IMR-90 (cell line): Measurements from ENCODE around the gene FOXP1. TPM values are rescaled to one million over a fixed set of nuclear protein-coding genes. Genes with fewer than 3 reads are reported as not detected.

Source experiments
- ATAC-seq: fragments of 200-7000 bp; cut with Tn5 transposase; 2 replicates; pipeline ENCODE4 v1.9.1; 2020; ENCODE audit warnings: low read depth, mild to moderate bottlenecking, moderate library complexity
- BruUV-seq: library from RNA; stranded (reverse); fragments of 400-500 nt; replicated peaks from 2 replicates; lab custom pipeline; 2021; lab: Mats Ljungman, UMichigan
- CTCF ChIA-PET: fragments of 300-600 bp; formaldehyde crosslinking; extraction: SDS; loops from one replicate; lab custom pipeline; 2021; ENCODE audit warnings: antibody characterized with exemption; lab: Yijun Ruan, JAX
- POLR2A ChIA-PET: fragments of 300-600 bp; sonication (Branson Sonifier 250); formaldehyde crosslinking; loops from one replicate; lab custom pipeline; 2022; ENCODE audit warnings: antibody characterized with exemption; ENCODE audit not compliant: unreplicated experiment; lab: Charles Lee
- DNase-seq: peaks from one replicate; pipeline ENCODE4 v3.0.0; 2013
- H2AFZ ChIP-seq: replicated peaks from 2 replicates; pipeline ENCODE3; 2013; ENCODE audit warnings: low read length, mild to moderate bottlenecking; ENCODE audit not compliant: poor library complexity
- H2AK5ac ChIP-seq: 2 replicates; pipeline ENCODE4 v1.6.1; 2013; ENCODE audit warnings: low read depth, low read length, inconsistent platforms
- H2AK9ac ChIP-seq: replicated peaks from 2 replicates; pipeline ENCODE3; 2013; ENCODE audit warnings: mild to moderate bottlenecking, low read depth, low read length, moderate library complexity; ENCODE audit not compliant: poor library complexity
- H2BK120ac ChIP-seq: 2 replicates; pipeline ENCODE4 v1.6.1; 2013; ENCODE audit warnings: low read depth, low read length, inconsistent platforms
- H2BK15ac ChIP-seq: 3 replicates; pipeline ENCODE4 v1.6.1; 2013; ENCODE audit warnings: low read depth, low read length, inconsistent platforms
- H2BK20ac ChIP-seq: 2 replicates; pipeline ENCODE4 v1.6.1; 2013; ENCODE audit warnings: low read depth, mild to moderate bottlenecking, inconsistent platforms, low read length, moderate library complexity
- H2BK5ac ChIP-seq: 2 replicates; pipeline ENCODE4 v1.6.1; 2013; ENCODE audit warnings: mild to moderate bottlenecking, low read depth, low read length, inconsistent platforms; ENCODE audit not compliant: poor library complexity, severe bottlenecking
- H3K14ac ChIP-seq: replicated peaks from 2 replicates; pipeline ENCODE4 v1.6.1; 2013; ENCODE audit warnings: low read depth, low read length, inconsistent platforms
- H3K18ac ChIP-seq: 2 replicates; pipeline ENCODE4 v1.6.1; 2013; ENCODE audit warnings: low read depth, low read length, control low read depth
- H3K23ac ChIP-seq: 2 replicates; pipeline ENCODE4 v1.6.1; 2013; ENCODE audit warnings: low read depth, low read length, inconsistent platforms
- H3K27ac ChIP-seq: 2 replicates; pipeline ENCODE4 v1.5.1; 2013; ENCODE audit warnings: mild to moderate bottlenecking, control low read depth, low read length; ENCODE audit not compliant: insufficient read depth
- H3K27me3 ChIP-seq: 2 replicates; pipeline ENCODE4 v1.6.1; 2013; ENCODE audit warnings: low read length; ENCODE audit not compliant: control insufficient read depth, insufficient read depth
- H3K36me3 ChIP-seq: 2 replicates; pipeline ENCODE4 v1.6.1; 2013; ENCODE audit warnings: low read length, mixed read lengths; ENCODE audit not compliant: control insufficient read depth, insufficient read depth
- H3K4ac ChIP-seq: 2 replicates; pipeline ENCODE4 v1.6.1; 2013; ENCODE audit warnings: low read depth, low read length, inconsistent platforms
- H3K4me1 ChIP-seq: 2 replicates; pipeline ENCODE4 v1.6.1; 2013; ENCODE audit warnings: low read length, mixed read lengths; ENCODE audit not compliant: control insufficient read depth, insufficient read depth
- H3K4me2 ChIP-seq: 2 replicates; pipeline ENCODE4 v1.6.1; 2013; ENCODE audit warnings: low read depth, mild to moderate bottlenecking, control low read depth, low read length, moderate library complexity
- H3K4me3 ChIP-seq: 2 replicates; pipeline ENCODE4 v1.5.1; 2013; ENCODE audit warnings: low read depth, mild to moderate bottlenecking, control low read depth, low read length, moderate library complexity; ENCODE audit not compliant: insufficient read depth
- H3K56ac ChIP-seq: 2 replicates; pipeline ENCODE4 v1.6.1; 2013; ENCODE audit warnings: low read length, inconsistent platforms; ENCODE audit not compliant: insufficient read depth; ENCODE audit errors: extremely low read depth
- H3K79me1 ChIP-seq, 2 experiments: 2 replicates each; pipeline ENCODE4 v1.6.1; 2013; ENCODE audit warnings: low read length in 2 of 2, inconsistent platforms in 1 of 2, low read depth in 1 of 2
- H3K9ac ChIP-seq: 2 replicates; pipeline ENCODE4 v1.6.1; 2013; ENCODE audit warnings: low read depth, low read length, control low read depth
- H3K9me1 ChIP-seq: 2 replicates; pipeline ENCODE4 v1.6.1; 2013; ENCODE audit warnings: low read length, inconsistent platforms; ENCODE audit not compliant: insufficient read depth
- H3K9me3 ChIP-seq: 2 replicates; pipeline ENCODE4 v1.6.1; 2013; ENCODE audit warnings: low read length; ENCODE audit not compliant: control insufficient read depth, insufficient read depth
- H4K20me1 ChIP-seq: 2 replicates; pipeline ENCODE4 v1.6.1; 2013; ENCODE audit warnings: low read length, inconsistent platforms; ENCODE audit not compliant: insufficient read depth
- H4K5ac ChIP-seq: 2 replicates; pipeline ENCODE4 v1.6.1; 2013; ENCODE audit warnings: mild to moderate bottlenecking, low read depth, low read length, control low read depth
- H4K8ac ChIP-seq, 2 experiments: 2 replicates each; pipeline ENCODE4 v1.6.1; 2013; ENCODE audit warnings: low read depth in 2 of 2, low read length in 2 of 2, control low read depth in 1 of 2, inconsistent platforms in 1 of 2
- H4K91ac ChIP-seq: 2 replicates; pipeline ENCODE4 v1.6.1; 2013; ENCODE audit warnings: low read depth, low read length, inconsistent platforms; ENCODE audit not compliant: insufficient read depth
- FOS ChIP-seq: fragments of 150-350 bp; IDR thresholded peaks from 2 replicates; pipeline ENCODE4 v1.6.1; 2016; ENCODE audit warnings: low read depth, low read length
- SMC3 ChIP-seq: fragments of 150-350 bp; IDR thresholded peaks from 2 replicates; pipeline ENCODE4 v1.6.1; 2016; ENCODE audit warnings: low read depth, mild to moderate bottlenecking, antibody characterized with exemption, low read length, moderate library complexity
- WGBS, 2 experiments: methylation state at CpG; one replicate each; pipeline versions ENCODE4 v1.1.5 to v1.1.7; 2013; ENCODE audit warnings: missing lambda C conversion rate in 2 of 2; ENCODE audit not compliant: insufficient read length in 1 of 2; ENCODE audit errors: extremely low coverage in 2 of 2; 5-methylcytosine and 5-hydroxymethylcytosine counted together
- dilution Hi-C: fragments of 300-500 bp; cut with HindIII; formaldehyde crosslinking; loops from one replicate; pipeline ENCODE4 v1.14.3; 2018; ENCODE audit warnings: low sequenced_read_pairs; ENCODE audit not compliant: unreplicated experiment
- in situ Hi-C: fragments of 300-500 bp; cut with MboI; formaldehyde crosslinking; loops from 3 replicates; pipeline ENCODE4 v1.14.3; 2019; ENCODE audit warnings: low sequenced_read_pairs, inconsistent platforms, mixed read lengths
- intact Hi-C: fragments of 100-400 bp; cut with micrococcal nuclease; formaldehyde crosslinking; loops from 2 replicates; pipeline ENCODE4 v1.10.0; 2022
- polyA plus RNA-seq, 3 experiments: library from polyadenylated mRNA; depleted of rRNA; stranded (reverse); fragments of >200 nt; gene quantifications; 2 replicates each; pipeline ENCODE4 v1.2.3, GENCODE V29; 2012; ENCODE audit warnings: low replicate concordance in 1 of 3
- total RNA-seq: library from RNA; depleted of rRNA; stranded (reverse); fragments of >200 nt; gene quantifications from 2 replicates; pipeline ENCODE4 v1.2.3, GENCODE V29; 2012
- TF ChIP-seq, protein P1 (sequence below): fragments of 150-350 bp; IDR thresholded peaks from 2 replicates; pipeline ENCODE4 v1.6.1; 2017; ENCODE audit warnings: mild to moderate bottlenecking, antibody characterized with exemption, low read length, low read depth
- TF ChIP-seq, protein P2 (sequence below): fragments of 150-350 bp; IDR thresholded peaks from 2 replicates; pipeline ENCODE4 v1.6.1; 2016; ENCODE audit warnings: low read depth, mild to moderate bottlenecking, low read length, moderate library complexity, borderline replicate concordance

Gene FOXP1
- total and polyA plus RNA-seq, 2 of the 4 experiments (the other 2 are of a cell fraction), result 37.0 to 132 TPM

DNA sequence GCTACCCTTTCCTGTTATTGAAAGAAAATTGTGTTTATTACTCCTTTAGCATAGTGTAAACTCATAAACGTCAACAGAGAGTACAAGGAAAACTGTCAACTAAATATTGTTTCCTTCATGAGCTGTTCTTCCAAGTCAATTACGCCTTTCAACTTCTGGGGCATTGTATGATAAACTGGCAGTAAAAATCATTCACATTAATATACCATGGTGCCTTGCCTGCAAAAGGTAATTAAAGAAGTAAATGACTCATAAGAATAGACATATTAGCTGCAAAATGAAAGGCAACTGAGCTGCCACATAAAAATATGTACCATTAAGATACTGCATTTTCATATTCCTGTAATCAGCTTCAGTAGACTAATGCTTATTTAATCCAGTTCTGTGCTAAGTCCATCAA is 447.3 kb downstream of the FOXP1 start:
- Histone ChIP-seq H3K9ac (no peak overlapping the region), H3K4ac (no peak overlapping the region), H3K4me3 (no peak overlapping the region), H3K27ac (no peak overlapping the region), H4K20me1 (no peaks in the 10 kb centered on the region), H2BK120ac (no peak overlapping the region), H3K9me3 (no peaks in the 10 kb centered on the region), H3K4me1 (peaks cover 6% of the 10 kb centered on the region), H2BK20ac (no peak overlapping the region), H3K14ac (no peak overlapping the region), H4K5ac (no peak overlapping the region), H2AK9ac (no peak overlapping the region), H3K23ac (no peak overlapping the region), H3K79me1 (peaks cover 0 to 5% of the 10 kb centered on the region in 2 experiments; a peak in 2 of 4 replicates), H3K36me3 (no peaks in the 10 kb centered on the region), H3K9me1 (no peaks in the 10 kb centered on the region), H2AFZ (no peak overlapping the region), H3K27me3 (no peaks in the 10 kb centered on the region), H2BK5ac (no peak overlapping the region), H4K8ac (no peak overlapping the region), H3K4me2 (no peak overlapping the region), H4K91ac (no peak overlapping the region), H2BK15ac (no peak overlapping the region), H2AK5ac (no peak overlapping the region), H3K56ac (no peak overlapping the region), H3K18ac (no peak overlapping the region)
- in situ Hi-C loops (loop anchor here (10.0 kb wide), 2 partner anchors 169 to 449 kb away; partner anchors contain the start of gene FOXP1), intact Hi-C loops (no loop called here), dilution Hi-C loops (no loop called here)
- TF ChIP-seq FOS, result no peak
- TF ChIP-seq, protein P1, sequence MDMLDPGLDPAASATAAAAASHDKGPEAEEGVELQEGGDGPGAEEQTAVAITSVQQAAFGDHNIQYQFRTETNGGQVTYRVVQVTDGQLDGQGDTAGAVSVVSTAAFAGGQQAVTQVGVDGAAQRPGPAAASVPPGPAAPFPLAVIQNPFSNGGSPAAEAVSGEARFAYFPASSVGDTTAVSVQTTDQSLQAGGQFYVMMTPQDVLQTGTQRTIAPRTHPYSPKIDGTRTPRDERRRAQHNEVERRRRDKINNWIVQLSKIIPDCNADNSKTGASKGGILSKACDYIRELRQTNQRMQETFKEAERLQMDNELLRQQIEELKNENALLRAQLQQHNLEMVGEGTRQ, result no peak
- TF ChIP-seq SMC3, result no peak
- TF ChIP-seq, protein P2, sequence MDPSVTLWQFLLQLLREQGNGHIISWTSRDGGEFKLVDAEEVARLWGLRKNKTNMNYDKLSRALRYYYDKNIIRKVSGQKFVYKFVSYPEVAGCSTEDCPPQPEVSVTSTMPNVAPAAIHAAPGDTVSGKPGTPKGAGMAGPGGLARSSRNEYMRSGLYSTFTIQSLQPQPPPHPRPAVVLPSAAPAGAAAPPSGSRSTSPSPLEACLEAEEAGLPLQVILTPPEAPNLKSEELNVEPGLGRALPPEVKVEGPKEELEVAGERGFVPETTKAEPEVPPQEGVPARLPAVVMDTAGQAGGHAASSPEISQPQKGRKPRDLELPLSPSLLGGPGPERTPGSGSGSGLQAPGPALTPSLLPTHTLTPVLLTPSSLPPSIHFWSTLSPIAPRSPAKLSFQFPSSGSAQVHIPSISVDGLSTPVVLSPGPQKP, result no peak
- no peak for ATAC-seq
- no TSS peak for BruUV-seq
- DNase-seq, result no peak
- POLR2A ChIA-PET, result no interaction called here
- WGBS, 2 experiments, result no CpG with 5 or more reads among the region's 2 CpGs
- CTCF ChIA-PET, result interaction anchor here (0.5 to 1.6 kb wide), 2 partner anchors 261 to 359 kb away, joined by 3 to 4 read pairs; no protein-coding TSS in a partner anchor
